GM12892 (cell line): Measurements from ENCODE around the gene PARD3.

ENCODE experiments used
- POLR2A ChIP-seq: IDR thresholded peaks from 2 replicates; pipeline ENCODE4 v1.6.1; 2011; ENCODE audit warnings: low read depth, low read length, control low read depth
- POLR2AphosphoS5 ChIP-seq: IDR thresholded peaks from 2 replicates; pipeline ENCODE4 v1.6.1; 2011; ENCODE audit warnings: low read depth, low read length, control low read depth
- TAF1 ChIP-seq: IDR thresholded peaks from 2 replicates; pipeline ENCODE4 v1.6.1; 2011; ENCODE audit warnings: low read depth, mild to moderate bottlenecking, control low read depth, low read length, borderline replicate concordance

GRCh38 chr10:34348021-34348420, 467.1 kb downstream of the PARD3 start:
- TF ChIP-seq POLR2AphosphoS5: no peak
- no peak for TF ChIP-seq POLR2A
- TF ChIP-seq TAF1: no peak
